ENCODE results near the gene MAML3. TPM values are rescaled to one million over a fixed set of nuclear protein-coding genes. Genes with fewer than 3 reads are reported as not detected.
"Not testable (repeated sequence)": the region's sequence is repeated elsewhere in the genome, so short reads cannot be mapped to it uniquely, and the experiment has no call there.

MAML3 gene
- total RNA-seq, 2 experiments from 2014 or later: 2.0 to 2.4 TPM

DNA sequence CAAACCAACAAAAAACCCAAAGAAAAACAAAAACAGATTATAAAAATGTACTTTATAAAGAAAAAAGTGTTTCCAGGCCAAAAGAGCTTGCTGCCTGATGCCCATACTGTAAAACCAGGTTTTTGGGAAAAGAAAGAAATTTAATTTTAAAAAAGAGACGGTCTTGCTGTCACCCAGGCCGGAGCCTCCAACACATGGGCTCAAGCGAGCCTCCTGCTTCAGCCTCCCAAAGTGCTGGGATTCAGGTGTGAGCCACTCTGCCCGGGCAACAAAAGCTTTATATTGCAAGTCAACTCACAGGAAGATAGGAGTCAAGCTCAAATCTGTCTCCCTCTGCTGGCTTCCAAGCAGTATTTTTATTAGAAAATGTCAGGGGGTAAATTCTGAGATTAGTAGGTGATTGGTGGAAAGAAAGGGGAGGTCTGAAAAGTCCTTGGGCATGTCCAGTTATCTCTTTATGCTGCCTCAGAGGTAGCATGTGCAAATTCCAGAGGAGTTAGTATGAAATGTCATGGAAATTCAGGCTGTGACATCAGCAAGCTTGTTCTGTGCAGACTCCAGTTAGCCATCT is 449.0 kb downstream of the MAML3 start:
- TF ChIP-seq, protein P1, sequence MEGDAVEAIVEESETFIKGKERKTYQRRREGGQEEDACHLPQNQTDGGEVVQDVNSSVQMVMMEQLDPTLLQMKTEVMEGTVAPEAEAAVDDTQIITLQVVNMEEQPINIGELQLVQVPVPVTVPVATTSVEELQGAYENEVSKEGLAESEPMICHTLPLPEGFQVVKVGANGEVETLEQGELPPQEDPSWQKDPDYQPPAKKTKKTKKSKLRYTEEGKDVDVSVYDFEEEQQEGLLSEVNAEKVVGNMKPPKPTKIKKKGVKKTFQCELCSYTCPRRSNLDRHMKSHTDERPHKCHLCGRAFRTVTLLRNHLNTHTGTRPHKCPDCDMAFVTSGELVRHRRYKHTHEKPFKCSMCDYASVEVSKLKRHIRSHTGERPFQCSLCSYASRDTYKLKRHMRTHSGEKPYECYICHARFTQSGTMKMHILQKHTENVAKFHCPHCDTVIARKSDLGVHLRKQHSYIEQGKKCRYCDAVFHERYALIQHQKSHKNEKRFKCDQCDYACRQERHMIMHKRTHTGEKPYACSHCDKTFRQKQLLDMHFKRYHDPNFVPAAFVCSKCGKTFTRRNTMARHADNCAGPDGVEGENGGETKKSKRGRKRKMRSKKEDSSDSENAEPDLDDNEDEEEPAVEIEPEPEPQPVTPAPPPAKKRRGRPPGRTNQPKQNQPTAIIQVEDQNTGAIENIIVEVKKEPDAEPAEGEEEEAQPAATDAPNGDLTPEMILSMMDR (IDR thresholded peaks at IDR 0.05): peak; percentile 42
- Mint-ChIP-seq H3K27me3 (no peaks in the 10 kb centered on the region), H3K9me3 (peaks cover 2% of the 10 kb centered on the region), H3K4me1 (ENCODE audit: low read depth) (no peaks in the 10 kb centered on the region), H3K27ac (no peak overlapping the region), H3K4me3 (no peak overlapping the region), H3K36me3 (ENCODE audit: low read depth) (peaks cover 2% of the 10 kb centered on the region)
- DNase-seq (no peak), ATAC-seq (no peak)
- POLR2A ChIA-PET: no interaction called here
- intact Hi-C loops (cut with micrococcal nuclease): no loop called here
- CTCF ChIA-PET: interaction anchor here (0.7 to 2.5 kb wide), 7 partner anchors 9 to 160 kb away, joined by 3 to 8 read pairs (median 4); no protein-coding TSS in a partner anchor

DNA sequence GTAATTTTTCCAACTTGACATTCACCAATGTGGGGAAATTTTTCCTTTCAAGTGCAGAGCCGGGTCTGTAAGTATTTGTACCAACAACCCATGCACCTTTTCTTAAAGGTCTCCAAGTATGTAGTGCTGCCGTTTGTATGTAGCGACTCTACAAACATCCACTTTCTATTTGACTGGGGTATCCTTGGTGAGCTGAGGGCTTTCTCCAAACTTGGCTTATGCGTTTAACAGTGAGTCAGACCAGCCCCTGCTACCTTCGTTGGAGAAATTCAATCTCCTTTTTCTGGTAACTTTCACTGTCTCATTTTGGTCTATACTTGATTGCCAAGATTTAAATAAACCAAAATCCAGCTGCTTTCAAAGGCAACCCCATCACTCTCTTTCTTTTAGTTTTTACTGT is 453.4 kb downstream of the MAML3 start:
- no peaks in the 10 kb centered on the region for H3K27me3 Mint-ChIP-seq
- H3K36me3 Mint-ChIP-seq (ENCODE audit: low read depth): peaks cover 2% of the 10 kb centered on the region
- H3K4me1 Mint-ChIP-seq (ENCODE audit: low read depth): no peaks in the 10 kb centered on the region
- no peak overlapping the region for H3K4me3 Mint-ChIP-seq
- no peak overlapping the region for H3K27ac Mint-ChIP-seq
- no peaks in the 10 kb centered on the region for H3K9me3 Mint-ChIP-seq
- no peak for ATAC-seq
- TF ChIP-seq, protein P1 (IDR thresholded peaks at IDR 0.05): no peak
- intact Hi-C loops (cut with micrococcal nuclease): no loop called here
- ChIA-PET POLR2A (no interaction called here), CTCF (interaction anchor here (1.0 kb wide), 1 partner anchor 97 kb away, joined by 3 read pairs; no protein-coding TSS in a partner anchor)
- DNase-seq: no peak

DNA sequence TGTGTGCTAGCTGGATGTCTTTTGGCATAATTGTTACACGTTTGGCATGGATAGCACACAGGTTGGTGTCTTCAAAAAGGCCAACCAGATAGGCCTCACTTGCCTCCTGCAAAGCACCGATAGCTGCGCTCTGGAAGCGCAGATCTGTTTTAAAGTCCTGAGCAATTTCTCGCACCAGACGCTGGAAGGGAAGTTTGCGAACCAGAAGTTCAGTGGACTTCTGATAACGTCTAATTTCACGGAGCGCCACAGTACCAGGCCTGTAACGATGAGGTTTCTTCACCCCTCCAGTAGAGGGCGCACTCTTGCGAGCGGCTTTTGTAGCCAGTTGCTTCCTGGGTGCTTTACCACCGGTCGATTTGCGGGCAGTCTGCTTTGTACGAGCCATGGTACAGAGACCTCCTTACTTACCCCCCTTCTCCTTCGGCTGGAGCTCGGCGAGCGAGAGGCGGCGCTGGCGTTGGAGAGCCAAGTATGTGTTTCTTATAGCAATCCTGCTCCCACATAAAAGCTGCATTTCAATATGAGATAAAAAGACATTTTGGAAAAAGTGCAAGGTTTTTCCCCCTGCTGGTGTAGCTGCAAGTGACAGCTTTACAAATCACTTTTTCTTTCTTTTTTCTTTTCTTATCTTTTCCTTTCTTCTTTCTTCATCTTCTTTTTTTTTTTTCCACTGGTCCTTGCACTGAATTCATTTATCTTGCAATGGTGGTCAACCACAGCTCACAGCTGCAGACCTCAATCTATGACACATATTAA is 455.6 kb downstream of the MAML3 start:
- H3K36me3 Mint-ChIP-seq (ENCODE audit: low read depth); ATAC-seq; H3K4me1 Mint-ChIP-seq (ENCODE audit: low read depth); DNase-seq; H3K27me3 Mint-ChIP-seq; H3K4me3 Mint-ChIP-seq; H3K27ac Mint-ChIP-seq; H3K9me3 Mint-ChIP-seq; POLR2A ChIA-PET; intact Hi-C loops (cut with micrococcal nuclease): not testable (repeated sequence)
- CTCF ChIA-PET: interaction anchor here (0.7 to 1.3 kb wide), 3 partner anchors 15 to 43 kb away, joined by 3 to 4 read pairs (median 3); no protein-coding TSS in a partner anchor

- TF ChIP-seq, protein P1 (IDR thresholded peaks at IDR 0.05): no peak
- Mint-ChIP-seq H3K27me3 (no peaks in the 10 kb centered on the region), H3K36me3 (ENCODE audit: low read depth) (no peaks in the 10 kb centered on the region), H3K4me1 (ENCODE audit: low read depth) (no peaks in the 10 kb centered on the region), H3K9me3 (no peaks in the 10 kb centered on the region), H3K4me3 (no peak overlapping the region), H3K27ac (no peak overlapping the region)
- no peak for ATAC-seq
- ChIA-PET CTCF (interaction anchor here (1.5 kb wide), 1 partner anchor 9 kb away, joined by 5 read pairs; no protein-coding TSS in a partner anchor), POLR2A (no interaction called here)
- DNase-seq: no peak
- intact Hi-C loops (cut with micrococcal nuclease): no loop called here
Measured at GRCh38 chr4:139696491-139696890, 457.5 kb downstream of the MAML3 start.

- no peak overlapping the region for H3K27ac Mint-ChIP-seq
- no peaks in the 10 kb centered on the region for H3K4me1 Mint-ChIP-seq (ENCODE audit: low read depth)
- intact Hi-C loops (cut with micrococcal nuclease): no loop called here
- H3K27me3 Mint-ChIP-seq: no peaks in the 10 kb centered on the region
- no peaks in the 10 kb centered on the region for H3K36me3 Mint-ChIP-seq (ENCODE audit: low read depth)
- DNase-seq (no peak), ATAC-seq (no peak)
- no peak overlapping the region for H3K4me3 Mint-ChIP-seq
- TF ChIP-seq, protein P1 (IDR thresholded peaks at IDR 0.05): no peak
- POLR2A ChIA-PET: no interaction called here
- H3K9me3 Mint-ChIP-seq: no peaks in the 10 kb centered on the region
- CTCF ChIA-PET: no interaction called here
Measured at GRCh38 chr4:139694522-139695107, 459.4 kb downstream of the MAML3 start.

All from activated CD8-positive, alpha-beta T cell treated with anti-CD3 and anti-CD28 coated beads for 36 hours (primary cell).